H1 (cell line): Measurements from ENCODE around the gene RPS6KB2. TPM values are rescaled to one million over a fixed set of nuclear protein-coding genes. Genes with fewer than 3 reads are reported as not detected.

Experiments used
- CTCF ChIA-PET: fragments of 300-600 bp; sonication (Branson Sonifier 250); formaldehyde crosslinking; loops from one replicate; lab custom pipeline; 2021; ENCODE audit not compliant: partially characterized antibody; lab: Charles Lee
- POLR2A ChIA-PET: fragments of 300-600 bp; sonication (Branson Sonifier 250); formaldehyde crosslinking; loops from one replicate; lab custom pipeline; 2021; ENCODE audit warnings: inconsistent platforms; ENCODE audit not compliant: partially characterized antibody; lab: Charles Lee
- DNase-seq, 2 experiments: peaks; one replicate each; pipeline versions ENCODE4 v3.0.0 to v3.0.0-alpha.2; 2010 to 2022; ENCODE audit warnings: low spot score in 2 of 2, low read depth in 1 of 2, mixed read lengths in 1 of 2
- FAIRE-seq: peaks from 2 replicates; lab custom pipeline; 2011; peaks lifted over from hg19 to GRCh38; lab: Jason Lieb, UNC
- H2AFZ ChIP-seq: 2 replicates; pipeline ENCODE4 v1.8.1; 2012; ENCODE audit warnings: low read length, inconsistent platforms
- H2AK5ac ChIP-seq: 2 replicates; pipeline ENCODE4 v1.6.1; 2013; ENCODE audit warnings: low read depth, low read length
- H2BK120ac ChIP-seq: replicated peaks from 2 replicates; pipeline ENCODE3; 2013; ENCODE audit warnings: low read depth, low read length, inconsistent platforms
- H2BK12ac ChIP-seq: 2 replicates; pipeline ENCODE4 v1.6.1; 2013; ENCODE audit warnings: low read depth, low read length
- H2BK15ac ChIP-seq: 2 replicates; pipeline ENCODE4 v1.6.1; 2013; ENCODE audit warnings: low read length
- H2BK20ac ChIP-seq: 2 replicates; pipeline ENCODE4 v1.6.1; 2013; ENCODE audit warnings: low read length
- H2BK5ac ChIP-seq: 2 replicates; pipeline ENCODE4 v1.6.1; 2013; ENCODE audit warnings: low read depth, low read length
- H3K14ac ChIP-seq: 2 replicates; pipeline ENCODE4 v1.6.1; 2013; ENCODE audit warnings: inconsistent platforms; ENCODE audit not compliant: insufficient read length
- H3K18ac ChIP-seq: 2 replicates; pipeline ENCODE4 v1.6.1; 2013; ENCODE audit warnings: low read length; ENCODE audit errors: extremely low read depth
- H3K23ac ChIP-seq: 2 replicates; pipeline ENCODE4 v1.6.1; 2013; ENCODE audit warnings: inconsistent platforms; ENCODE audit not compliant: insufficient read length
- H3K23me2 ChIP-seq: 2 replicates; pipeline ENCODE4 v1.6.1; 2013; ENCODE audit warnings: low read depth, low read length
- H3K27ac ChIP-seq: 2 replicates; pipeline ENCODE4 v1.6.1; 2011; ENCODE audit warnings: low read depth, low read length, inconsistent platforms
- H3K27me3 ChIP-seq, 4 experiments: replicated peaks in 1 of 4; 1 replicate in 1 of 4; 2 replicates in 3 of 4; pipeline versions ENCODE4 v1.6.1 to v1.8.1; 2011 to 2013; ENCODE audit warnings: low read length in 3 of 4, mild to moderate bottlenecking in 3 of 4, inconsistent platforms in 2 of 4, mixed read lengths in 2 of 4, moderate library complexity in 1 of 4; ENCODE audit not compliant: control insufficient read depth in 3 of 4, insufficient read depth in 3 of 4; ENCODE audit errors: extremely low read depth in 1 of 4
- H3K36me3 ChIP-seq, 4 experiments: 2 replicates each; pipeline versions ENCODE4 v1.6.1 to v1.8.1; 2011 to 2013; ENCODE audit warnings: mild to moderate bottlenecking in 4 of 4, low read length in 3 of 4, moderate library complexity in 2 of 4, control low read depth in 1 of 4, inconsistent platforms in 1 of 4; ENCODE audit not compliant: insufficient read depth in 4 of 4, control insufficient read depth in 2 of 4
- H3K4ac ChIP-seq: replicated peaks from 2 replicates; pipeline ENCODE3; 2013; ENCODE audit warnings: low read length, low read depth, mixed read lengths, inconsistent platforms; ENCODE audit not compliant: insufficient read length
- H3K4me1 ChIP-seq, 4 experiments: replicated peaks in 1 of 4; 1 replicate in 1 of 4; 2 replicates in 3 of 4; pipeline versions ENCODE4 v1.6.1 to v1.8.1; 2011 to 2013; ENCODE audit warnings: low read length in 3 of 4, inconsistent platforms in 2 of 4, mixed read lengths in 1 of 4; ENCODE audit not compliant: insufficient read depth in 4 of 4, control insufficient read depth in 3 of 4
- H3K4me2 ChIP-seq, 2 experiments: 2 replicates each; pipeline versions ENCODE4 v1.6.1 to v1.8.1; 2011 to 2013; ENCODE audit warnings: low read depth in 2 of 2, low read length in 2 of 2, control low read depth in 1 of 2, inconsistent platforms in 1 of 2, mild to moderate bottlenecking in 1 of 2; ENCODE audit not compliant: insufficient read depth in 1 of 2
- H3K4me3 ChIP-seq, 4 experiments: fragments of 200-600, 300-600 bp in 1 of 4; sonication (generic), shearing (Covaris generic), sonication (Bioruptor Twin) in 1 of 4; 2 replicates each; pipeline versions ENCODE4 v1.5.1 to v1.8.1; 2011 to 2016; ENCODE audit warnings: low read length in 4 of 4, low read depth in 3 of 4, control low read depth in 2 of 4, inconsistent platforms in 2 of 4, mild to moderate bottlenecking in 2 of 4, mixed read lengths in 1 of 4, moderate library complexity in 1 of 4; ENCODE audit not compliant: insufficient read depth in 2 of 4; ENCODE audit errors: extremely low read depth in 1 of 4
- H3K56ac ChIP-seq: replicated peaks from 2 replicates; pipeline ENCODE3; 2013; ENCODE audit warnings: low read depth, mild to moderate bottlenecking, mixed read lengths, low read length, inconsistent platforms; ENCODE audit not compliant: insufficient read length
- H3K79me1 ChIP-seq: 2 replicates; pipeline ENCODE4 v1.6.1; 2013; ENCODE audit warnings: low read depth, low read length, control low read depth
- H3K79me2 ChIP-seq, 2 experiments: 2 replicates each; pipeline versions ENCODE4 v1.6.1 to v1.8.1; 2012 to 2013; ENCODE audit warnings: low read length in 2 of 2, mild to moderate bottlenecking in 2 of 2, inconsistent platforms in 1 of 2; ENCODE audit not compliant: insufficient read depth in 2 of 2, control insufficient read depth in 1 of 2
- H3K9ac ChIP-seq, 4 experiments: replicated peaks in 1 of 4; 1 replicate in 1 of 4; 2 replicates in 3 of 4; pipeline versions ENCODE4 v1.6.1 to v1.8.1; 2011 to 2013; ENCODE audit warnings: low read depth in 3 of 4, low read length in 3 of 4, control low read depth in 2 of 4, mild to moderate bottlenecking in 2 of 4, moderate library complexity in 2 of 4, inconsistent platforms in 1 of 4; ENCODE audit errors: extremely low read depth in 1 of 4
- H3K9me3 ChIP-seq, 2 experiments: 2 replicates each; pipeline versions ENCODE4 v1.6.1 to v1.8.1; 2012 to 2013; ENCODE audit warnings: mild to moderate bottlenecking in 2 of 2, moderate library complexity in 2 of 2, control low read depth in 1 of 2, inconsistent platforms in 1 of 2, low read depth in 1 of 2, low read length in 1 of 2, mixed read lengths in 1 of 2; ENCODE audit not compliant: insufficient read depth in 2 of 2
- H4K20me1 ChIP-seq, 2 experiments: replicated peaks in 1 of 2; 2 replicates each; pipeline versions ENCODE3 to v1.8.1; 2011 to 2013; ENCODE audit warnings: inconsistent platforms in 2 of 2, low read length in 2 of 2, mild to moderate bottlenecking in 1 of 2; ENCODE audit not compliant: insufficient read depth in 2 of 2, control insufficient read depth in 1 of 2
- H4K5ac ChIP-seq: 2 replicates; pipeline ENCODE4 v1.6.1; 2013; ENCODE audit warnings: low read length, low read depth, mixed read lengths, inconsistent platforms; ENCODE audit not compliant: insufficient read length
- H4K8ac ChIP-seq: 2 replicates; pipeline ENCODE4 v1.8.0; 2013; ENCODE audit warnings: mild to moderate bottlenecking, moderate library complexity, low read length, inconsistent platforms; ENCODE audit not compliant: insufficient read depth; ENCODE audit errors: extremely low read depth
- H4K91ac ChIP-seq: replicated peaks from 2 replicates; pipeline ENCODE3; 2013; ENCODE audit warnings: low read length, mixed read lengths, inconsistent platforms; ENCODE audit not compliant: insufficient read length
- BACH1 ChIP-seq: IDR thresholded peaks from 2 replicates; pipeline ENCODE4 v1.6.1; 2012; ENCODE audit warnings: low read length, improper control_type of control experiment
- CBX5 ChIP-seq: fragments of 300-800, 300-1000 bp; sonication (generic); IDR thresholded peaks from 2 replicates; pipeline ENCODE4 v1.7.1; 2016; ENCODE audit warnings: antibody characterized with exemption, low read length, low read depth
- EZH2 ChIP-seq: fragments of 200-600 bp; sonication (generic); IDR thresholded peaks from 2 replicates; pipeline ENCODE4 v1.7.1; 2012; ENCODE audit warnings: low read depth, mild to moderate bottlenecking, moderate library complexity, low read length, inconsistent platforms; ENCODE audit not compliant: severe bottlenecking
- GABPA ChIP-seq: IDR thresholded peaks from 2 replicates; pipeline ENCODE4 v1.6.1; 2011; ENCODE audit warnings: mild to moderate bottlenecking, low read length, moderate library complexity, borderline replicate concordance; ENCODE audit not compliant: insufficient read depth
- GTF2F1 ChIP-seq: IDR thresholded peaks from 2 replicates; pipeline ENCODE4 v1.6.1; 2012; ENCODE audit warnings: low read depth, low read length, improper control_type of control experiment, borderline replicate concordance
- KDM1A ChIP-seq: fragments of 200-600, 300-600 bp; sonication (generic); IDR thresholded peaks from 2 replicates; pipeline ENCODE4 v1.7.1; 2016; ENCODE audit warnings: mild to moderate bottlenecking, low read length, borderline replicate concordance
- KDM4A ChIP-seq: IDR thresholded peaks from one replicate; pipeline ENCODE4 v1.7.1; 2012; ENCODE audit warnings: low read depth, mild to moderate bottlenecking, moderate library complexity, low read length, inconsistent platforms; ENCODE audit not compliant: severe bottlenecking
- POLR2A ChIP-seq, 2 experiments: IDR thresholded peaks; 1 replicate in 1 of 2; 2 replicates in 1 of 2; pipeline ENCODE4 v1.6.1; 2011; ENCODE audit warnings: low read depth in 2 of 2, low read length in 2 of 2, mild to moderate bottlenecking in 2 of 2; ENCODE audit errors: control extremely low read depth in 1 of 2
- SIN3A ChIP-seq, 2 experiments: IDR thresholded peaks in 1 of 2; conservative IDR thresholded peaks in 1 of 2; 2 replicates each; pipeline ENCODE4 v1.6.1; 2011 to 2012; ENCODE audit warnings: low read length in 2 of 2, improper control_type of control experiment in 1 of 2, low read depth in 1 of 2, mild to moderate bottlenecking in 1 of 2
- SP4 ChIP-seq: IDR thresholded peaks from 2 replicates; pipeline ENCODE4 v1.6.1; 2012; ENCODE audit warnings: low read length, inconsistent platforms
- TAF1 ChIP-seq: IDR thresholded peaks from 2 replicates; pipeline ENCODE4 v1.6.1; 2011; ENCODE audit warnings: mild to moderate bottlenecking, low read depth, low read length
- WGBS, 2 experiments: shearing (Covaris generic) in 1 of 2; methylation state at CpG; one replicate each; pipeline versions ENCODE4 v1.1.6 to v1.1.7; 2013 to 2015; ENCODE audit warnings: low lambda C conversion rate in 2 of 2, mixed read lengths in 2 of 2, inconsistent platforms in 1 of 2, low coverage in 1 of 2, missing lambda C conversion rate in 1 of 2; ENCODE audit not compliant: insufficient replicate concordance in 2 of 2, insufficient coverage in 1 of 2, insufficient read length in 1 of 2; ENCODE audit errors: extremely low coverage in 1 of 2, missing lambda C conversion rate in 1 of 2; 5-methylcytosine and 5-hydroxymethylcytosine counted together
- polyA plus RNA-seq, 7 experiments: library from polyadenylated mRNA; depleted of rRNA in 3 of 7; stranded (reverse) in 5 of 7; unstranded in 2 of 7; fragments of >200 nt in 5 of 7; fragments of 200-250 nt in 2 of 7; gene quantifications; 1 replicate in 5 of 7; 2 replicates in 1 of 7; 4 replicates in 1 of 7; pipeline versions ENCODE4 v1.2.1 to v1.2.3, GENCODE V29; 2011 to 2013; ENCODE audit warnings: missing spikeins in 2 of 7, mixed read lengths in 2 of 7
- total RNA-seq: library from RNA; stranded (reverse); fragmentation: NEBNext Ultra II Directional; extraction: Animal tissue kit (Norgen Biotek cat#: 25700); gene quantifications from 2 replicates; pipeline ENCODE4 v1.2.1, GENCODE V29; 2021

The RPS6KB2 gene
- total and polyA plus RNA-seq, 2 of the 8 experiments (the other 6 are each of a cell fraction or from before 2014, with no cell fraction given): 41.0 to 47.1 TPM

GRCh38 chr11:67420646-67421429, 7.5 kb upstream of the RPS6KB2 start:
- Histone ChIP-seq H4K91ac (peak overlapping the region; percentile 65), H3K56ac (peak overlapping the region; percentile 75), H3K9ac (peak overlapping the region in 3 of 4 experiments; percentile 20 to 52 (median 47); a peak in 4 of 7 replicates), H3K14ac (no peak overlapping the region), H2BK5ac (no peak overlapping the region), H2AFZ (0 out of 2 replicates have a peak overlapping the region, but pooled peaks have one; percentile 16), H3K4me2 (peak overlapping the region; percentile 57 to 83), H3K23me2 (peaks cover 10% of the 10 kb centered on the region; the same call in 1 of the 2 replicates), H3K27ac (no peak overlapping the region), H3K4ac (no peak overlapping the region), H2BK15ac (no peak overlapping the region), H3K9me3 (no peaks in the 10 kb centered on the region), H4K5ac (no peak overlapping the region), H3K36me3 (no peaks in the 10 kb centered on the region), H3K4me3 (peak overlapping the region; percentile 32 to 64 (median 36); a peak in 7 of 8 replicates), H3K27me3 (peaks cover 0 to 8% (median 5%) of the 10 kb centered on the region in 4 experiments; a peak in 4 of 7 replicates), H2BK20ac (no peak overlapping the region), H2BK120ac (no peak overlapping the region), H3K23ac (no peak overlapping the region), H4K20me1 (peaks cover 0 to 3% of the 10 kb centered on the region in 2 experiments), H4K8ac (no peak overlapping the region), H3K79me2 (no peaks in the 10 kb centered on the region), H3K18ac (peak overlapping the region; percentile 19), H3K4me1 (peaks cover 4 to 15% (median 10%) of the 10 kb centered on the region in 4 experiments), H2AK5ac (no peak overlapping the region), H2BK12ac (no peak overlapping the region), H3K79me1 (no peaks in the 10 kb centered on the region)
- FAIRE-seq: no peak
- 4% methylated on average over 23 of the region's 97 CpGs; no CpG with 5 or more reads in 1 of the 2 experiments for WGBS, 2 experiments
- ChIA-PET POLR2A (interaction anchor here (0.8 to 10.2 kb wide), 12 partner anchors 9 to 75 kb away, joined by 3 to 104 read pairs (median 4); partner anchors contain the start of genes CORO1B, PPP1CA, PTPRCAP and RAD9A), CTCF (interaction anchor here (0.6 to 1.8 kb wide), 7 partner anchors 12 to 388 kb away, joined by 3 to 6 read pairs (median 3); no protein-coding TSS in a partner anchor)
- peak; percentile 84 to 100 for DNase-seq
- TF ChIP-seq EZH2: no peak
- TF ChIP-seq GTF2F1: no peak
- TF ChIP-seq KDM1A: no peak
- peak; percentile 86; the same call in 1 of the 2 replicates for TF ChIP-seq SP4
- TF ChIP-seq BACH1: no peak; the same call in 1 of the 2 replicates
- TF ChIP-seq POLR2A (IDR thresholded peaks at IDR 0.05; ENCODE audit: control extremely low read depth in 1 of 2, low read depth in 2 of 2, low read length in 2 of 2): peak in 1 of 2 experiments; percentile 42; a peak in 1 of 3 replicates
- 0 out of 4 replicates have a peak, but pooled peaks of 1 of the 2 experiments have one; percentile 55 for TF ChIP-seq SIN3A (conservative IDR thresholded peaks at IDR 0.05 in 1 of 2, IDR thresholded peaks at IDR 0.05 in 1 of 2; ENCODE audit: low read depth in 1 of 2, low read length in 2 of 2)
- TF ChIP-seq CBX5: no peak
- TF ChIP-seq GABPA: no peak; the same call in 1 of the 2 replicates
- peak; percentile 79 for TF ChIP-seq KDM4A
- peak; percentile 37; the same call in 1 of the 2 replicates for TF ChIP-seq TAF1
